Measurements from ENCODE around the gene CAMK2A. TPM values are rescaled to one million over a fixed set of nuclear protein-coding genes. Genes with fewer than 3 reads are reported as not detected.

CAMK2A gene
- polyA plus RNA-seq, 1 donor (not counting 4 experiments of a cell fraction or from before 2014, with no cell fraction given): 0.05 TPM

DNA sequence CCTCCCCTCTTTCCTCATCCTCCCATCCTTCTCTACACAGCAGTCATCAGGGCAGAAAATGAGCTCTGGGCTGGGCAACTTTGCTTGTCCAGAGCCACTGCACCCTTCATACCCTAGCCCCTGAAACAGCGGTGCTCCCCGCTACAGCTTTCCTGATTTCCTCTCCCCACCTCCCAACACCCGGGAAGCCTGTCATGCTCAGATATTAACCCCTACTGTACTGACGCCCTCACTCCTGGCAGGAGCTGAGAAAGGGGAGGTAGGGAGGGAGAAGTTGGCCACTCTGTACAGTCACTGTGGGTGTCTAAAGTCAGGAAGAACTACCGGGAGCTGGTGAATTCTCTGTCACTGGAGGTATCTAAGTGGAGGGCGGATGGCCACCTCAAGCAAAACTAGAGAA is 782 bp downstream of the CAMK2A start:
- Histone ChIP-seq H2AFZ (ENCODE audit: control insufficient read depth, low read length) (no peak overlapping the region), H3K9me3 (ENCODE audit: control insufficient read depth, low read depth, low read length) (no peaks in the 10 kb centered on the region), H3K27ac (ENCODE audit: control insufficient read depth, insufficient read depth, low read length) (no peak overlapping the region), H3K36me3 (ENCODE audit: control insufficient read depth in 2 of 2, extremely low read depth in 1 of 2, insufficient read depth in 2 of 2, low read length in 2 of 2) (no peaks in the 10 kb centered on the region), H3K9me1 (ENCODE audit: control insufficient read depth, extremely low read depth, insufficient read depth, low read length) (no peaks in the 10 kb centered on the region), H3K9ac (ENCODE audit: control insufficient read depth, extremely low read depth, insufficient read depth, low read length) (no peak overlapping the region), H4K20me1 (ENCODE audit: control insufficient read depth, extremely low read depth, insufficient read depth, low read length) (no peaks in the 10 kb centered on the region), H3K27me3 (ENCODE audit: control insufficient read depth, extremely low read depth, insufficient read depth, low read length) (peaks cover 5% of the 10 kb centered on the region), H3K4me2 (ENCODE audit: control insufficient read depth, extremely low read depth, insufficient read depth, low read depth, low read length) (no peak overlapping the region), H3K4me3 (ENCODE audit: control insufficient read depth in 2 of 3, extremely low read depth in 1 of 3, insufficient read depth in 2 of 3, low read depth in 1 of 3, low read length in 3 of 3) (no peak overlapping the region), H3K4me1 (ENCODE audit: control insufficient read depth, extremely low read depth, insufficient read depth, low read length) (peaks cover 3% of the 10 kb centered on the region), H3K79me2 (ENCODE audit: control insufficient read depth, insufficient read depth, low read length) (no peaks in the 10 kb centered on the region)
- no peak for DNase-seq (ENCODE audit: low read depth, low spot score)
- no peak for FAIRE-seq
- dilution Hi-C loops (cut with MboI; ENCODE audit: extremely low pct_ligation_motif_present, low sequenced_read_pairs): no loop called here
- TF ChIP-seq EZH2 (IDR thresholded peaks at IDR 0.05; ENCODE audit: low read length): no peak
- TF ChIP-seq, protein P1, sequence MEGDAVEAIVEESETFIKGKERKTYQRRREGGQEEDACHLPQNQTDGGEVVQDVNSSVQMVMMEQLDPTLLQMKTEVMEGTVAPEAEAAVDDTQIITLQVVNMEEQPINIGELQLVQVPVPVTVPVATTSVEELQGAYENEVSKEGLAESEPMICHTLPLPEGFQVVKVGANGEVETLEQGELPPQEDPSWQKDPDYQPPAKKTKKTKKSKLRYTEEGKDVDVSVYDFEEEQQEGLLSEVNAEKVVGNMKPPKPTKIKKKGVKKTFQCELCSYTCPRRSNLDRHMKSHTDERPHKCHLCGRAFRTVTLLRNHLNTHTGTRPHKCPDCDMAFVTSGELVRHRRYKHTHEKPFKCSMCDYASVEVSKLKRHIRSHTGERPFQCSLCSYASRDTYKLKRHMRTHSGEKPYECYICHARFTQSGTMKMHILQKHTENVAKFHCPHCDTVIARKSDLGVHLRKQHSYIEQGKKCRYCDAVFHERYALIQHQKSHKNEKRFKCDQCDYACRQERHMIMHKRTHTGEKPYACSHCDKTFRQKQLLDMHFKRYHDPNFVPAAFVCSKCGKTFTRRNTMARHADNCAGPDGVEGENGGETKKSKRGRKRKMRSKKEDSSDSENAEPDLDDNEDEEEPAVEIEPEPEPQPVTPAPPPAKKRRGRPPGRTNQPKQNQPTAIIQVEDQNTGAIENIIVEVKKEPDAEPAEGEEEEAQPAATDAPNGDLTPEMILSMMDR (optimal IDR thresholded peaks at IDR 0.05 in 1 of 3, IDR thresholded peaks at IDR 0.05 in 1 of 3, conservative IDR thresholded peaks at IDR 0.05 in 1 of 3; ENCODE audit: extremely low read depth in 1 of 3, insufficient read depth in 2 of 3, low read length in 3 of 3): no peak

DNA sequence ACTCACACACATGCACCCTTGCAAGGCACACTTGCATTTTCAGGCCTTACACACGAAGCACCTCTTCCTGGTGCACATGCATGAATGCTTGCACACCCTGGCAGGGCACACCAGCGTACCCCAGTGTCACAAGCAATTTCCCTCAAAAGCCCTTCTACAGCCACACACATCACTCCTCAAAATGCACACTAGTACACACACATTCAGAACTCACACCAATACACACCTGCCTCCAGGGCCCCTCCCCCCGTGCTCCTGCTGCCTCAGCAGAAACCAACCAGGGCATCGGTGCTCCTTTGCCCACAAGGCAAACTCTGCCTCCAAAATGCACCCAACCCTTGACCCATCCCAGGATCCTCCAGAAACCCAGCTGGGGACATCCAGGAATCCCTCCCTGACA is 1.2 kb downstream of the CAMK2A start:
- Histone ChIP-seq H3K4me2 (ENCODE audit: control insufficient read depth, extremely low read depth, insufficient read depth, low read depth, low read length) (no peak overlapping the region), H3K27me3 (ENCODE audit: control insufficient read depth, extremely low read depth, insufficient read depth, low read length) (peaks cover 5% of the 10 kb centered on the region), H3K4me1 (ENCODE audit: control insufficient read depth, extremely low read depth, insufficient read depth, low read length) (no peaks in the 10 kb centered on the region), H2AFZ (ENCODE audit: control insufficient read depth, low read length) (no peak overlapping the region), H3K27ac (ENCODE audit: control insufficient read depth, insufficient read depth, low read length) (no peak overlapping the region), H3K36me3 (ENCODE audit: control insufficient read depth in 2 of 2, extremely low read depth in 1 of 2, insufficient read depth in 2 of 2, low read length in 2 of 2) (no peaks in the 10 kb centered on the region), H3K79me2 (ENCODE audit: control insufficient read depth, insufficient read depth, low read length) (no peaks in the 10 kb centered on the region), H3K4me3 (ENCODE audit: control insufficient read depth in 2 of 3, extremely low read depth in 1 of 3, insufficient read depth in 2 of 3, low read depth in 1 of 3, low read length in 3 of 3) (no peak overlapping the region), H3K9ac (ENCODE audit: control insufficient read depth, extremely low read depth, insufficient read depth, low read length) (no peak overlapping the region), H3K9me3 (ENCODE audit: control insufficient read depth, low read depth, low read length) (no peaks in the 10 kb centered on the region), H3K9me1 (ENCODE audit: control insufficient read depth, extremely low read depth, insufficient read depth, low read length) (no peaks in the 10 kb centered on the region), H4K20me1 (ENCODE audit: control insufficient read depth, extremely low read depth, insufficient read depth, low read length) (no peaks in the 10 kb centered on the region)
- TF ChIP-seq, protein P1 (optimal IDR thresholded peaks at IDR 0.05 in 1 of 3, IDR thresholded peaks at IDR 0.05 in 1 of 3, conservative IDR thresholded peaks at IDR 0.05 in 1 of 3; ENCODE audit: extremely low read depth in 1 of 3, insufficient read depth in 2 of 3, low read length in 3 of 3): no peak
- TF ChIP-seq EZH2 (IDR thresholded peaks at IDR 0.05; ENCODE audit: low read length): no peak
- dilution Hi-C loops (cut with MboI; ENCODE audit: extremely low pct_ligation_motif_present, low sequenced_read_pairs): no loop called here
- DNase-seq (ENCODE audit: low read depth, low spot score): no peak
- no peak for FAIRE-seq
